ENCODE results near the gene MTHFD2. TPM values are rescaled to one million over a fixed set of nuclear protein-coding genes. Genes with fewer than 3 reads are reported as not detected.

The MTHFD2 gene
- total and polyA plus RNA-seq, 5 experiments from 2014 or later, result 4.8 to 38.1 (median 5.9) TPM

DNA sequence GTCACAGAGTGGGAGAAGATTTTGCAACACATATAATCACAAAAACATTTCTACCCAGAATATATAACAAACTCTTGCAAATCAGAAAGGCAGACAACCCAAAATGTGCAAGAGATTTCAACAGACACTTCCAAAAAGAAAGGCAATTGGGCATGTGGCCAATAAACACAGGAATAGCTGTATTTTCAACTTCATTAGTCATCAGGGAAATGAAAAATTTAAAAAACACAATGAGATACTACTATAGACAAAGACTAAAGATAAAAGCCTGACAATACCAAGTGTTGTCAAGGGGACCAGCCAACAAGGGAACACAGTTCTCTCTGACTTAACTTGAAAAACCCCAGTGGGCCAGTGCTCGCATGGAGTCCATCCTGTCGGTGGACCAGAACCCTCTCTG is 40.5 kb downstream of the MTHFD2 start:
- POLR2A ChIA-PET, result no interaction called here

GRCh38 chr2:74239346-74239745 is 40.9 kb downstream of the MTHFD2 start:
- H3K27ac Mint-ChIP-seq, result no peak overlapping the region
- peaks cover 0 to 2% (median 0%) of the 10 kb centered on the region in 5 donors for H3K27me3 Mint-ChIP-seq
- ATAC-seq, result no peak
- H3K36me3 Mint-ChIP-seq, result peaks cover 0 to 26% (median 13%) of the 10 kb centered on the region in 3 donors
- no peak for DNase-seq
- no peak overlapping the region for H3K4me3 Mint-ChIP-seq
- POLR2A ChIA-PET, result no interaction called here
- H3K4me1 Mint-ChIP-seq, result no peaks in the 10 kb centered on the region
- H3K9me3 Mint-ChIP-seq, result no peaks in the 10 kb centered on the region

More for the DNA sequence above, 40.5 kb downstream of the MTHFD2 start:
- H3K36me3 Mint-ChIP-seq, result peaks cover 0 to 26% (median 14%) of the 10 kb centered on the region in 3 donors
- ATAC-seq (no peak), DNase-seq (no peak)
- H3K27ac Mint-ChIP-seq, result no peak overlapping the region
- peaks cover 0 to 2% (median 0%) of the 10 kb centered on the region in 5 donors for H3K27me3 Mint-ChIP-seq
- no peaks in the 10 kb centered on the region for H3K9me3 Mint-ChIP-seq
- H3K4me1 Mint-ChIP-seq, result no peaks in the 10 kb centered on the region
- H3K4me3 Mint-ChIP-seq, result no peak overlapping the region

- H3K27me3 Mint-ChIP-seq, result peaks cover 0 to 2% (median 0%) of the 10 kb centered on the region in 5 donors
- H3K4me1 Mint-ChIP-seq, result no peaks in the 10 kb centered on the region
- H3K36me3 Mint-ChIP-seq, result peaks cover 0 to 13% (median 2%) of the 10 kb centered on the region in 3 donors
- no peaks in the 10 kb centered on the region for H3K9me3 Mint-ChIP-seq
- ATAC-seq, result no peak
- DNase-seq, result no peak
- H3K4me3 Mint-ChIP-seq, result no peak overlapping the region
- peak overlapping the region in 1 of 10 donors; percentile 6 for H3K27ac Mint-ChIP-seq
- POLR2A ChIA-PET, result no interaction called here
These were observed 44.1 kb downstream of the MTHFD2 start for GRCh38 chr2:74242354-74243071.

DNA sequence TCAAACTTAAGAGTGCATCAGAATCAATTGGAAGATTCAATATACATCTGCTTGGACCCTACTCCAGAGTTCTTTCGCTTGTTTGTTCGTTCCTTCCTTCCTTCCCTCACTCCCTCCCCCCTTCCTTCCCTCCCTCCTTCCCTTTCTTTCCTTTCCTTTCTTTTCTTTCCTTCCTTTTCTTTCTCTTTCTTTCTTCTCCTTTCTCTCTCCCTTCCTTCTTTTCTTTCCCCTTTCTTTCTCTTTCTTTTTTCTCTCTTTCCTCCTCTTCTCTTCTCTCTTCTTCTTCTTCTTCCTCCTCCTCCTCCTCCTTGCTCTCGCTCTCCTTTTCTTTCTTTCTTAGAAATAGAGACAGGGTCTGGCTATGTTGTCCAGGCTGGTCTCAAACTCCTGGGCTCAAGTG is 45.9 kb downstream of the MTHFD2 start:
- peaks cover 0 to 7% (median 2%) of the 10 kb centered on the region in 3 donors for H3K36me3 Mint-ChIP-seq
- no peak overlapping the region for H3K4me3 Mint-ChIP-seq
- DNase-seq (no peak), ATAC-seq (no peak)
- H3K9me3 Mint-ChIP-seq, result no peaks in the 10 kb centered on the region
- H3K4me1 Mint-ChIP-seq, result peaks cover 0 to under 1% (median 0%) of the 10 kb centered on the region in 4 donors
- POLR2A ChIA-PET, result no interaction called here
- H3K27me3 Mint-ChIP-seq, result peaks cover 0 to 2% (median 0%) of the 10 kb centered on the region in 5 donors
- no peak overlapping the region for H3K27ac Mint-ChIP-seq

GRCh38 chr2:74246496-74247195 is 48.2 kb downstream of the MTHFD2 start:
- DNase-seq, result no peak
- POLR2A ChIA-PET, result no interaction called here
- H3K27me3 Mint-ChIP-seq, result no peaks in the 10 kb centered on the region

GRCh38 chr2:74249406-74250122 is 51.1 kb downstream of the MTHFD2 start:
- peak overlapping the region in 2 of 10 donors; percentile 10 to 44 for H3K27ac Mint-ChIP-seq
- ATAC-seq, result no peak
- H3K9me3 Mint-ChIP-seq, result no peaks in the 10 kb centered on the region
- H3K27me3 Mint-ChIP-seq, result no peaks in the 10 kb centered on the region
- H3K36me3 Mint-ChIP-seq, result peaks cover 0 to 10% (median 9%) of the 10 kb centered on the region in 3 donors
- no peak overlapping the region for H3K4me3 Mint-ChIP-seq
- no peak for DNase-seq
- POLR2A ChIA-PET, result interaction anchor here (0.5 to 1.5 kb wide), 3 partner anchors 68 to 421 kb away, joined by 3 to 7 read pairs (median 4); partner anchors contain the start of gene STAMBP
- H3K4me1 Mint-ChIP-seq, result peaks cover 0 to 4% (median under 1%) of the 10 kb centered on the region in 4 donors

More at GRCh38 chr2:74246496-74247195, 48.2 kb downstream of the MTHFD2 start:
- Mint-ChIP-seq H3K36me3 (peaks cover 0 to 7% (median 2%) of the 10 kb centered on the region in 3 donors), H3K4me1 (peaks cover 0 to 4% (median under 1%) of the 10 kb centered on the region in 4 donors), H3K27ac (no peak overlapping the region), H3K4me3 (no peak overlapping the region), H3K9me3 (no peaks in the 10 kb centered on the region)
- ATAC-seq, result no peak

GRCh38 chr2:74250189-74250631 is 51.8 kb downstream of the MTHFD2 start:
- H3K9me3 Mint-ChIP-seq, result no peaks in the 10 kb centered on the region
- POLR2A ChIA-PET, result interaction anchor here (1.2 to 1.5 kb wide), 2 partner anchors 86 to 422 kb away, joined by 4 to 7 read pairs; partner anchors contain the start of gene STAMBP
- peaks cover 0 to 11% (median 9%) of the 10 kb centered on the region in 3 donors for H3K36me3 Mint-ChIP-seq
- DNase-seq (peak; percentile 30 to 78 (median 53)), ATAC-seq (peak; percentile 61 to 82)
- H3K4me3 Mint-ChIP-seq, result no peak overlapping the region
- H3K27me3 Mint-ChIP-seq, result no peaks in the 10 kb centered on the region
- peak overlapping the region in 4 of 10 donors; percentile 56 to 90 (median 62) for H3K27ac Mint-ChIP-seq
- peaks cover 0 to 4% (median under 1%) of the 10 kb centered on the region in 4 donors for H3K4me1 Mint-ChIP-seq

- POLR2A ChIA-PET, result interaction anchor here (0.6 kb wide), 1 partner anchor 72 kb away, joined by 5 read pairs; no protein-coding TSS in a partner anchor
- Mint-ChIP-seq H3K4me3 (no peak overlapping the region), H3K9me3 (no peaks in the 10 kb centered on the region), H3K27ac (no peak overlapping the region), H3K27me3 (no peaks in the 10 kb centered on the region), H3K36me3 (peaks cover 0 to 17% (median 5%) of the 10 kb centered on the region in 3 donors), H3K4me1 (peaks cover 0 to 4% (median under 1%) of the 10 kb centered on the region in 4 donors)
- ATAC-seq, result no peak
- DNase-seq, result no peak
These were observed 53.6 kb downstream of the MTHFD2 start for GRCh38 chr2:74252036-74252435.

DNA sequence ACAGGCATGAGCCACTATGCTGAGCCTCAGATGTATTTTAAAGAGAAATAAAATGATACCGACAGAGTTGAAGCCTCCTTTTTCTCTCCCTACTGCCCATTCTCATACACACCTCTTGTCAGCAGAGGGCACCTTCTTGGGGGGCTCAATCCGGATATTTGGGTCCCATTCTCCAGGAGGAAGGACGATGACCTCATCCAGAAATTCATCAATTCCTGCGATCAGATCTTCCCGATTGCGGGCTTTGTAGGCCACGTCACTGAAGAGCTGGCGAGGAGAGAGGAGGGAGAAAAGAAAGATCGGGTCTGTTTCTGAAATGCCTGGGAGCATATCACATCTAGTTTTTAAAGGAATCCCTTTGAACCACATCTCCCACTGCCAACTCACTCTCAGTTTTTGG is 54.4 kb downstream of the MTHFD2 start:
- peaks cover 0 to 4% (median under 1%) of the 10 kb centered on the region in 4 donors for H3K4me1 Mint-ChIP-seq
- peak overlapping the region in 2 of 10 donors; percentile 29 to 34 for H3K27ac Mint-ChIP-seq
- POLR2A ChIA-PET, result no interaction called here

GRCh38 chr2:74253306-74253970 is 55.0 kb downstream of the MTHFD2 start:
- H3K4me1 Mint-ChIP-seq, result peaks cover 0 to 4% (median under 1%) of the 10 kb centered on the region in 4 donors
- no peaks in the 10 kb centered on the region for H3K27me3 Mint-ChIP-seq
- DNase-seq (no peak), ATAC-seq (no peak)
- H3K9me3 Mint-ChIP-seq, result no peaks in the 10 kb centered on the region
- peaks cover 0 to 17% (median 4%) of the 10 kb centered on the region in 3 donors for H3K36me3 Mint-ChIP-seq
- H3K4me3 Mint-ChIP-seq, result no peak overlapping the region
- POLR2A ChIA-PET, result no interaction called here
- H3K27ac Mint-ChIP-seq, result no peak overlapping the region

More for the DNA sequence above, 54.4 kb downstream of the MTHFD2 start:
- peaks cover 0 to 17% (median 4%) of the 10 kb centered on the region in 3 donors for H3K36me3 Mint-ChIP-seq
- no peaks in the 10 kb centered on the region for H3K9me3 Mint-ChIP-seq
- DNase-seq, result no peak
- ATAC-seq, result no peak
- H3K27me3 Mint-ChIP-seq, result no peaks in the 10 kb centered on the region
- no peak overlapping the region for H3K4me3 Mint-ChIP-seq

GRCh38 chr2:74253971-74254310 is 55.5 kb downstream of the MTHFD2 start:
- Mint-ChIP-seq H3K27ac (peak overlapping the region in 1 of 10 donors; percentile 22), H3K4me3 (no peak overlapping the region), H3K4me1 (peaks cover 0 to 4% (median under 1%) of the 10 kb centered on the region in 4 donors), H3K36me3 (peaks cover 0 to 17% (median 2%) of the 10 kb centered on the region in 3 donors), H3K9me3 (no peaks in the 10 kb centered on the region), H3K27me3 (no peaks in the 10 kb centered on the region)
- POLR2A ChIA-PET, result no interaction called here
- DNase-seq, result no peak
- no peak for ATAC-seq

- no peaks in the 10 kb centered on the region for H3K27me3 Mint-ChIP-seq
- ATAC-seq (no peak), DNase-seq (no peak)
- POLR2A ChIA-PET, result no interaction called here
- H3K9me3 Mint-ChIP-seq, result no peaks in the 10 kb centered on the region
- no peak overlapping the region for H3K4me3 Mint-ChIP-seq
- peaks cover 0 to 22% (median 6%) of the 10 kb centered on the region in 3 donors for H3K36me3 Mint-ChIP-seq
- H3K27ac Mint-ChIP-seq, result no peak overlapping the region
- H3K4me1 Mint-ChIP-seq, result no peaks in the 10 kb centered on the region
These were observed 57.3 kb downstream of the MTHFD2 start for GRCh38 chr2:74255660-74256213.

All from naive thymus-derived CD8-positive, alpha-beta T cell (primary cell).